NB4 (cell line): ENCODE measurements around the gene CDH13.

Experiments
- CTCF ChIP-seq: IDR thresholded peaks from one replicate; pipeline ENCODE4 v1.5.1; 2012; ENCODE audit warnings: low read depth, low read length
- MAX ChIP-seq: IDR thresholded peaks from 2 replicates; pipeline ENCODE4 v1.6.1; 2011; ENCODE audit warnings: low read depth, low read length
- POLR2A ChIP-seq: IDR thresholded peaks from 2 replicates; pipeline ENCODE4 v1.6.1; 2011; ENCODE audit warnings: mild to moderate bottlenecking; ENCODE audit not compliant: insufficient read length; ENCODE audit errors: extremely low read depth

- TF ChIP-seq CTCF (no peak), POLR2A (no peak), MAX (no peak)
Measured at GRCh38 chr16:82732461-82732860, 105.7 kb downstream of the CDH13 start.
